Cardiac septum (tissue), 1 donor: ENCODE measurements around the gene DOCK3. TPM values are rescaled to one million over a fixed set of nuclear protein-coding genes. Genes with fewer than 3 reads are reported as not detected.
"Not testable (repeated sequence)": the region's sequence is repeated elsewhere in the genome, so short reads cannot be mapped to it uniquely, and the experiment has no call there.

Experiments used
- DNase-seq: peaks from one replicate; pipeline ENCODE4 v3.0.0-alpha.2; 2020; ENCODE audit warnings: low spot score
- intact Hi-C: fragments of 100-400 bp; cut with DNase I; formaldehyde crosslinking; loops from one replicate; pipeline ENCODE4 v1.14.0; 2022
- total RNA-seq: library from RNA; stranded (reverse); fragmentation: NEBNext Ultra II Directional; extraction: Animal tissue kit (Norgen Biotek cat#: 25700); gene quantifications from one replicate; pipeline ENCODE4 v1.2.1, GENCODE V29; 2021
- donor health status: DM: no; HTN: no; CAD: no.

Gene DOCK3
- total RNA-seq, 1 donor from 2014 or later, result 6.1 TPM

DNA sequence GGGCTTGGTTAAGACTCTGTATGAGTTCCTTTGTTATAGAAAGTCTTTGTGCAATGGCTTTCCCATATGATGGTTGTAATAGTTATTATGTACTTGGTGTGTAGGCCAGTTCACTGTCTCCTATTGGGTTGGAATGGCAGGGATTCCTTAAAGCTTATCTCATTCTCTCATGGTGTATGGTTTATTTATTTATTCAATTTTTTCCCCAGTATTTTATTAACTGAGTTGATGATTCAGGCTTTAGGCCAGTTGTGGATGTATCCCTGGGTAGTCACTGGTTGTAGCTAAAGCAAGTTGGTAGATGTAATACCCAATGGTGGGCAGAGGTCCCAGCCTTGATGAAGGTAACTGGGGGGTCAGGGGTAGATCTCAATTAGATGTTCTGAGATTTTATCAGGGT lies 349.4 kb downstream of the DOCK3 start:
- DNase-seq, result no peak
- intact Hi-C loops, result no loop called here

DNA sequence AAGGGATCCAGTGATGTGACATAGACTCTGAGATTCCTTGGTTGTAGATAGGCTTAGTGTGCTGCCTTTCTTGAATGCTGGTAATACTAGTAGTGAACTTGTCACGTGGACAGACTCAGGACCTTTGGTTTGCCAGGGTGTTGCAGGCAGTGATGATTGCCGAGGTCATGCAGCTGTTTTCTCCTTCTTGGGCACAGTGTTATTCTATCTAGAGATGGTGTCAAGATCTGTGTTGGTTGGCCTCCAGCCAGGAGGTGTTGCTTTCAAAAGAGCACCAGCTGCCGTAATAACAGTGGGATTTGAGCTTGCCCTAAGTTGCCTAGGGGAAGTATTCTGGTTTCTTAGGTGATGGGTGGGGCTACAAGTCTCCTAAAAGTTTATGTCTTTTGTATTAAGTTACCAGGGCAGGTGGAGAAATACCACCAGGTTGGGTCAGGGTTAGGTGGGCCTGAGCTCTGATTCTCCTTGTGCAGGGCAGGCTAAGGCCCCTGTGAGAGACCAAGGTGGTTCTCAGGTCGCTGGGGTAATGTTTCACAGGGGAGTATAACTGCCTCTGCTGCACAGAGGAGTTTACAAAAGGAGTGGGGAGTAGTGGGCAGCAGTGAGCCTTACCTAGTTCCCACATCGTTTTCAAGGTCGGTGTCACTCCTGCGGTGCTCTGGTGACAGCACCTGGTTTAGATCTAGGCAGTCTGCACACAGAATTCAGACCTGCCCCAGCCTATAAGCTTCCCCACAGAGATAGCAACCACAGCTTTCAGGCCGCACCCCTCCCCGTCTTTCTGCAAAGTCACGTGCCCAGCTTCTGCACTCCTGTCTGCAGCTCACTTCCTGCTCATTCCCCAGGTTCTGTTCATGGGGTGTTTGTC lies 350.3 kb downstream of the DOCK3 start:
- no peak for DNase-seq
- intact Hi-C loops, result no loop called here

DNA sequence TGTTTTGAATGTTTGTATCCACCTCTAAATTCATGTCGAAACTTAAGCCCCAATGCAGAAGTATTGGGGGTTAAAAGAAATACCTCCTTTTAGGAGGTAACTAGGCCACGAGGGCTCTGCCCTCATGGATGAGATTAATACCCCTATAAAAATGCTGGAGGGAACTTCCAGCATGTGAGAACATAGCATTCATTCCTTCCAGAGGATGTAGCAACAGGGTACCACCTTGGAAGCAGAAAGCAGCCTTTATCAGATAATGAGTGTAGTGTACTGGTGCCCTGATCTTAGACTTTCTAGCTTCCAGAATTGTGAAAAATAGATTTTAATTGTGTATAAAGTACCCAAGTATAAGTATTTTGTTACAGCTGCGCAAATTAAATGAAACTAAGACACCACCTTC lies 356.9 kb downstream of the DOCK3 start:
- intact Hi-C loops, result no loop called here

DNA sequence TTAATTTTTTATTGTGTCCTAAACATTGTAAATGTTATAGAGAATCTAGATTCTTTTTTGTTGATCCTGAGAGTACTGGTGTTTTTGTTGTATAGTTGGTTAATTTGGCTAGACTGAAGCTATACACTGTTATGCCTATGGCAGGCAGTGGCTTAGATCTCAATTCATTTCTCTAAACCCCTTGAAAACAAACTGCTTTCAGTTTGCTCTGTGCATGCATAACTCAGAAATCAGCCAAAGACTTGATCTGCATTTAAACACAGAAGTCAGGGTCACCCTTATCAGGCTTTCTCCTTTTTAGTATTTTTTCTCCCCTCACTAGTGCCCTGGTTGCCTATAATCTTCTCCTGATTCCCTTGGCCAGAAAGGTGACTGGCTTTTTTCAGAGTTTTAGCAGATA lies 360.9 kb downstream of the DOCK3 start:
- intact Hi-C loops, result no loop called here
- DNase-seq, result no peak

More for the DNA sequence above, 356.9 kb downstream of the DOCK3 start:
- no peak for DNase-seq

DNA sequence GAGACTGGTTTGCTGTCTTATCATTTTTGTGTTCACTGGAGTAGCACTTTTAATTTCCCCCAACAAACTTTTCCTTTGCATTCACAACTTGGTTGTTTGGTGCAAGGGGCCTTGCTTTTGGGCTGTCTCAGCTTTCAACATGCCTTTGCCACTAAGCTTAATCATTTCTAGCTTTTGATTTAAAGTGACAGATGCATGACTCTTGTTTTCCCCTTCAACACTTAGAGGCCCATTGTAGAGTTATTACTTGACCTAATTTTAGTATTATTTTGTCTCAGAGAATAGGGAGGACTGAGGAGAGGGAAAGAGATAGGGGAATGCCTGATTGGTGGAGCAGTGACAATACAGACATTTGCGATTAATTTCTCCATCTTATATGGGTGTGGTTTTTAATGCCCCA lies 370.3 kb downstream of the DOCK3 start:
- intact Hi-C loops, result no loop called here

DNA sequence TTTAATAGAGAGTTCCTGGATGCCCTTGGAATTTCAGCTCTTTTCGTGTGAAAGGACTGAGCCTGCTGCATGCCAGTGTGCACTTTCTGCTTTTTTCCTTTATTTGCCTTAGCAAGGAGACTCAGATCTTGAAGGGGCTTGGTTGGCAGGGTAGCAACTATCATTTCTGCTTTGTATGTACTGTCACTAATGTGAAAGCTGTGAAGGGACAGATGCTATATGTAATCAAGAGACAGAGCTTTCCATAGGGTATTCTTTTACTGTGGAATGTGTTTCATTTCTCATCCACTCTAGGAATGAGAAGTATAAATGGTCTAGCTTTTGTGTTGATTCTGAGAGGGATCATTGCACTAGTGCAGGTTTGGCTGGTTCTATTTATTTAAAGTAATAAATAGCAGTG lies 377.8 kb downstream of the DOCK3 start:
- no peak for DNase-seq
- intact Hi-C loops, result no loop called here

More for the DNA sequence above, 370.3 kb downstream of the DOCK3 start:
- DNase-seq, result no peak

DNA sequence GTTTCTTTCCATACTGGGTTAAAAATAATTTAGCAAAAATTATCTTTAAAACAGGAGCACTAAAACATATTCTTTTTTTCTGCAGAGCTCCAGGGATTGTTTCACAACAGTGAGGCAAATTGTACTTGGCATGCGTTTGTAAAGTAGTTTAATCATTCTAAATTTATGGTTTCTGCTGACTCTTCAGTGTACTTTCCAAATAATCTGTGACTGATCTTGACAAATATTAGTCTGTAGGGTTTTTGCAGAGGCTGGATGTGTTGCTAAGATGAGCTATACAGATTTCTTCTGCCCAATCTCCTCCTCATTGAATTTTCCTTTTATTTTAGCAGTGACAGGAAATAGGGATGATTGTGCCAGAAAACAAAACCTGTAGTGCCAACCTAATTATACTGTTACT lies 382.4 kb downstream of the DOCK3 start:
- intact Hi-C loops, result no loop called here
- DNase-seq, result no peak

DNA sequence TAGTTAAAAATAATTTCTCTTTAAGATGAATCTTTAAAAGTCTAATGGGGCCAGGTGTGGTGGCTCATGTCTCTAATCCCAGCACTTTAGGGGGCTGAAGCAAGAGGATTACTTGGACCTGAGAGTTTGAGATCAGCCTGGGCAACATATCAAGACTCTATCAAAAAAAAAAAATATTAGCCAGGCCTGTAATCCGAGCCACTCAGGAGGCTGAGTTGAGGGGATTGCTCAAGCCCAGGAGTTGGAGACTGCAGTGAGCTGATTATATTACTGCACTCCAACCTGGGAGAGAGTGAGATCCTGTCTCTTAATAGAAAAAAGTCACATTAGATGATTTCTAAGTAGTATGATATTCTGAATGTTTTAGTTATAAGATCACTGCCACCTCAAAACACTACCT lies 388.3 kb downstream of the DOCK3 start:
- intact Hi-C loops, result no loop called here
- DNase-seq, result no peak

DNA sequence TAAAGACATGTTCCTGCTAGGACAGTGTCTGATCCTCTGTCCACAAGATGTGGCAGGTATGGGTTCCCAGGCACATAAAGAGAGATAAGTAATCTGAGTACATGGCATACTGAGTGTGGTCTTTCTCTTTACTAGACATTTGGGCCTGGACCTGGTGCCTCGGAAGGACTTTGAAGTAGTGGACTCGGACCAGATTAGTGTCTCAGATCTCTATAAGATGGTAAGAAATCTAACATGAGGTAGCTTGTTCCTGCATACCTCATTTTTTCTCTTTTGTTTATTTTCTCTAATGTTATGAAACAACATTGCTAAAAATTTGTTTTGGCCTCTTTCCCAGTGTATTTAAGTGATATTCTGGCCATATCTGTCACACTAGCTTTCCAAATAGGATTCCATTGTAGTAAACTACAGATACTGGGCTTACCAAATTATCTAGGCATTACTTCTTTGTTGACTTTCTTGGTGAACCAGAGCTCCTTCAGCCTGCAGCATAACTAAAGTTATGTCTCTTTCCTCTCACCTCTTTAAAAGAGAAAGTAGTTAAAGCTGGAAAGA lies 400.6 kb downstream of the DOCK3 start:
- no peak for DNase-seq
- intact Hi-C loops, result no loop called here

DNA sequence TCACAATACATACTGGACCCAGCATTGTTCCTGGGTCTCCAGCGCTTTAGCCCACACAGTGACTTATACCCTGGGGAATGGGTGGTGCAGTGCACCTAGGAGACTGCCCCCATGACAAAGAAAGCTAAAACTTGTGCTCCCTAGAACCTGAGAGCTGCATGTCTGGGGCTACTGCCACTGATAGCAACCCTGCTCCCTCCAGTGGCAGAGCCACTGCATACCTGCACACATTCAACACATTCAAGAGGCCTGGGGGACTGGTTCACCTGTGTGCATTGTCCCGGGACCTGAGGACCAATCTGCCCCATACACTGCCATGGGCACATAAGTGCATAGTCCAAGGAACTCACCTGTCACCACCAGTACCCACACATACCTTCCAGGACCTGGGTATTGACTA lies 407.6 kb downstream of the DOCK3 start:
- intact Hi-C loops, result no loop called here
- no peak for DNase-seq

DNA sequence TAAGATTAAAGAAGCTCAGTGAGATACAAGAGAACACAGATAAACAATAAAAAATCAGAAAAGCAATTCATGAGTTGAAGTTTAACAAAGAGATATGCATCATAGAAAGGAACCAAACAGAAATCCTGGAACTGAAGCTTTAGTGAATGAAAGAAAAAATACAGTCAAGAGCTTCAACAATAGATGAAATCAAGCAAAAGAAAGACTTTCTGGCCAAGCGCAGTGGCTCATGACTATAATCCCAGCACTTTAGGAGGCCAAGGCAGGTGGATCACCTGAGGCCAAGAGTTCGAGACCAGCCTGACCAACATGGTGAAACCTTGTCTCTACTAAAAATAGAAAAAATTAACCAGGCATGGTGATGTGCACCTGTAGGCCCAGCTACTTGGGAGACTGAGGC lies 408.8 kb downstream of the DOCK3 start:
- intact Hi-C loops, result no loop called here
- DNase-seq, result no peak

DNA sequence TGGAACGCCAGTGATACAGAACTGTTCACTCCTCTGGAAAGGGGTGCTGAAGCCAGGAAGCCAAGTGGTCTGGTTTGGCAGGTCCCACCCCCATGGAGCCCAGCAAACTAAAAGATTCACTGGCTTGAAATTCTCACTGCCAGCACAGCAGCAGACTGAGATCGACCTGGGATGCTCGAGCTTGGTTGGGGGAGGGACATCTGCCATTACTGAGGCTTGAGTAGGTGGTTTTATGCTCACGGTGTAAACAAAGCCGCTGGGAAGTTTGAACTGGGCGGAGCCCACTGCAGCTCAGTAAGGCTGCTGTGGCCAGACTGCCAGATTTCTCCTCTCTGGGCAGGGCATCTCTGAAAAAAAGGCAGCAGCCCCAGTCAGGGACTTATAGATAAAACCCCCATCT lies 417.4 kb downstream of the DOCK3 start:
- DNase-seq, intact Hi-C loops: not testable (repeated sequence)

DNA sequence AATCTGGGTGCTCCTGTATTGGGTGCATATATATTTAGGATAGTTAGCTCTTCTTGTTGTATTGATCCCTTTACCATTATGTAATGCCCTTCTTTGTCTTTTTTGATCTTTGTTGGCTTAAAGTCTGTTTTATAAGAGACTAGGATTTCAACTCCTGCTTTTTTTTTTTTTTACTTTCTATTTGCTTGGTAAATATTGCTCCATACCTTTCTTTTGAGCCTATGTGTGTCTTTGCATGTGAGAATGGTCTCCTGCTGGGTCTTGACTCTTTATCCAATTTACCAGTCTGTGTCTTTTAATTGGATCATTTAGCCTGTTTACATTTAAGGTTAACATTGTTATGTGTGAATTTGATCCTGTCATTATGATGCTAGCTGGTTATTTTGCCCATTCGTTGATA lies 420.1 kb downstream of the DOCK3 start:
- not testable (repeated sequence) for DNase-seq
- intact Hi-C loops, result loop anchor here (5.0 kb wide), 1 partner anchor 277 kb away; no protein-coding TSS in a partner anchor

DNA sequence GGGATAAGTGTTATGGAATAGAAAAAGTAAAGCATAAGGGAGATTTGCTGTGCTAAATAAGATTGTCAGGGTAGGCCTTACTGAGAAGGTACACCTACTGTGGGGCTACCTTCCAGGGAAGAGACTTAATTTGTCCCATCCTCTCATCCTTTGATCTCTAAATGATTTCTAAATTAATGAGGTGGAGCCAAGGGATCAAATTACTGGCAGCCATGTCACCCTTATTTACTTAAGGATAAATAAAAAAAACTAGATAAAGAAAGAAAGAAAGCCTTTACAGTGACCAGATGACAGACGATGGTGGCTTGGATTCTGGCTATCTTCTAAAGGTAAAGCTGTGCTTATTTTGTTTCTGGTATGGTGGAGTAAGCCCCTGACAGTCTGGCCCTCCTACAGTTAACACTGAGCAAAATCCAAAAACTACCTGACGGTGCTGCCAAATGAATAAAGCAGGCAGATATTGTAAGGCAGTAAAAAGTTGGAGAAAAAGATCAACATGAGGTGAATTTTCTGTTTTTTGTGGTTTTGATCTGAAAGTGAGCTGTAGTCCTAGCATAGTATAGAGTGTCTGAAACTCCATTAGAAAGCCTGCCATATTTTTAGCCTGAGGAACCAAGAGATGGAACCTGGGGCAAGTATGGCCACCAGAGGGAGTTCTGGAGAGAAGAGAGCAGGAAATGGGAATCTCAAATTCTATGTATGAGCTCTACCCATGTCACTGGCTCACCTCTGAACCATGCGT lies 425.2 kb downstream of the DOCK3 start:
- DNase-seq, result no peak
- intact Hi-C loops, result loop anchor here (5.0 kb wide), 1 partner anchor 272 kb away; no protein-coding TSS in a partner anchor

DNA sequence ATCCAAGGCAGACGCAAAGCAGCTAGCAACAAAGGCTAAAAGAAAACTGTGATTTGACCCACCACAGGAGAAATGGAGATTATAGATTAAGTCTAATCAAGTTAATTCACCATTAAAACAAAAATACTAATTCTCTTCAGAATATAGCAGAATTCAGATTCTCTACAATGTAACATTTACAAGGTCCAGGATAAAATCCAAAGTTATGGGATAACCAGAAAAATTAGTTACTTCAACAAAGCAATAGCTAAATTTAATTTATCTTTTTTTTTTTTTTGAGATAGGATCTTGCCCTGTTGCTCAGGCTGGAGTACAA lies 425.8 kb downstream of the DOCK3 start:
- DNase-seq, result no peak
- intact Hi-C loops, result no loop called here

DNA sequence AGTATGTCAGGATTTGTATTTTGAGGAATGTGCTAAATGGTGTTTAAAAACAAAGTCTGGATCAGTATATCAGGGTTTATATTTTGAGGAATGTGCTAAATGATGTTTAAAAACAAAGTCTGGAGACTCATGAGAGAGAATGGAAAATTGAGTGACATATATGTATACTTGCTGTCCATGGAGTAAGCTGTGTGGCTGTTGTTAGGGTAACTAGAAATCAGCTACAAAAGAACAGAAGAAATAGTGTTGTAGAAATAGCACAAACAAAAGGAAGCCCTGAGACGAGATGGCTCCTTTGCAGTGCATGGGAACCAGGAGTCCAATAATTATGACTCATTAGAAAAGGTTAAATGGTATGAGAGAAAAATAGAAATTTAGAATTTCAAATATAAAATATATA lies 427.7 kb downstream of the DOCK3 start:
- no peak for DNase-seq
- intact Hi-C loops, result no loop called here

DNA sequence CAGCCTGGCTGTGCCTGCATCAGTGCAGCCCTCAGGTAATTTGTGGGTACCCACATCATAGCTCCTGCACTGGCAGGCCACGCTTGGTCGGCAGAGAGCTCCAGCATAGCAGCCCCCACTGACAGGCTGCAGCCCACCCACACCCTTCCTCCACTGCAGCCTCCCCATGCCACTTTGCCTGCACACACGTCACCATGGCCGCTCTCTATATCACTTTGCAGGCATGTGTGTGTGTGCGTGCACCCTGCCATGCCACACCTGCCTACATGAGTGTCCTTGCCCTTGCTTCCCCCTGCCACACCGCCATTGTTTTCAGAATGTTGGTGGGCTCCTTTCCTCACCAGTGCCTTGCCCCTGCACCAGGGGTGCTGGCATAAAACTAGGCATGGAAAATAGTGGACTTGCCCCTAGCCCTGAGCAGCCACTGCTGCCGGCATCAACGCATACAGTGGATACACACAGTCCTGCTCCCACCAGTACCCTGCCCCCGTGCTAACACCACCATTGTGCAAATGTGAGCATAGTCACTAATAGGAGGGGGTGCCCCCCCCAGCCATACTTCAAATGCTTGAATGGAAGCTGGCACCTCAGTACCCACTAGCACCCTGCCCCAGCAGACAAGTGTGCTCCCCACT lies 431.6 kb downstream of the DOCK3 start:
- intact Hi-C loops, result no loop called here
- no peak for DNase-seq

DNA sequence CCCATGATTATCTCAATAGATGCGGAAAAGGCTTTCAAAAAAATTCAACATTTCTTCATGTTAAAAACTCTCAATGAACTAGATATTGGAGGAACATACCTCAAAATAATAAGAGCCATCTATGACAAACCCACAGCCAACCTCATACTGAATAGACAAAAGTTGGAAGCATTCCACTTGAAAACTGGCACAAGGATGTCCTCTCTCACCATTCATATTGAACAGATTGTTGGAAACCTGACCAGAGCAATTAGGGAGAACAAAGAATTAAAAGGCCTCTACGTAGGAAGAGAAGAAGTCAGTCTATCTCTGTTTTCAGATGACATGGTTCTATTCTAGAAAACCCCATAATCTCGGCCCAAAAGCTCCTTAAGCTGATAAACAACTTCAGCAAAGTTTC lies 435.9 kb downstream of the DOCK3 start:
- intact Hi-C loops, result no loop called here
- no peak for DNase-seq

DNA sequence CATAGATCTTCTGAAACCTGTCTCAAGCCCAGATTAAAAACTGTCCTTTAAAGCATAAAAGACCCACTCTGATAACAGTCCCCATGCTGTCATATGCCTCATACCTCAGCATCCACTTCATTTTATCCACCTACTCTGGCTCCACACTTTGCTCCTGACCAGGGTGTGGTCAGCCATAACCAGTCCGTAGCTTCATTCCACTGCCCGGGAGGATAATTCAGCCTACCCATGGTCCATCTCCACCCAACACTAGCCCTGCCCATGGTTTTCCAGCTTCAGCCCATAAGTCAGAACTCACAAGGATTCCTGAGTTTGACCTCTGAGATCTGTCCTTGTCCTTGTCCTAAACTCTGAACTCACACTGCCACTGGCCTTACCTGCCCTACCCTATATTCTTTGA lies 448.2 kb downstream of the DOCK3 start:
- no peak for DNase-seq
- intact Hi-C loops, result no loop called here

DNA sequence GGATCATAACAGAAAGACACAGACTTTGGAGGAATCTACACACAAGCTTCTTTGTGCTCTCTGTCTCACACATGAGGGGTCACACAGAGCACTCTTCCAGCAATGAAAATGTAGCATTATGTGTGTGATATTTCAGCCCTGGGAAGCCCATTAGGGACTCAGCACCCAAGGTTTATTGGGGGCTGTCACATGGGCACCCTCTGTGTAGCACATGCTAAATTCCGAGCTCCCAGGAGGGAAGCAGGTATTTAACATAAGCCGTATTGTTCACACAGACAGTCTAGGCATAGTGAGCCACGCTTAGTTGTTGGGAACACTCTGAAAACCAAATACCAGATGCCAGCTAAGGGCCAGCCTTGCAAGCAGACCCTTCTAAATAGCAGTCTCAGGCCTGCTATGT lies 448.8 kb downstream of the DOCK3 start:
- intact Hi-C loops, result no loop called here
- DNase-seq, result no peak
